ENCODE measurements around the gene PIM3.

The PIM3 gene

DNA sequence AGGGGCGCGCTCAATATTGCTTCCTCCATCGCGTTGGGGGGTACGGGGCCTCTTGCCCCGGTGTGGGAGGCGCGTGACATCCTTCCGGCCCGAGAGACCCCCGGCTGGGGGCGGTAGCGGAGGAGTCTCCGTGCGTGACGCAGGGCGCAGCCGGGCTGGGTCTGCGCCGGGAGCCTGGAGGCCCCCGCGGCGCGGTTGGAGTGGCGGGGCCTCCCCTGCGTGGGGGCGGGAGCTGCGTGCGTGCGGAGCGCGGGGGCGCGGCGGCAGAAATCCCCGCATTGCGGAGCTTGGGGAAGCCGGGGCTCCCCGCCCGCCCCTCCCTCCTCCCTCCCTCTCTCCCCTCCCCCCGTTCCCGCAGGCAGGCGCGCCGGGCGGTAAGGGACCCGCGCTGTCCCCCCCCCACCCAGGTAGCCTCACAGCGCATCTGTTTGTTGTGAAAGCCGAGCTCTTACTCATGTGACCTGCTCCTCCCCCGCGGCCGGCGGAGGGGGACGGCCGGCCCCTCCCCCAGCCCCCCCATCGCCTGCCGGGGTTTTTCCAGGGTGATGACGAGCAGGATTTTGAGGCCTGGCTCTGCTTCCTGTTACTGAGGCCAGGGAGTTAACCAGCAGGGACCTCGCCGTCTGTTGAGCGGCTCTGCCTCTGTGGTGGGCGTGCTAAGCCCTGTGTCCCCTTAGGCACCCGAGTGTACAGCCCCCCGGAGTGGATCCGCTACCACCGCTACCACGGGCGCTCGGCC, 1.6 kb downstream of the PIM3 start:
- TF ChIP-seq, protein P1, sequence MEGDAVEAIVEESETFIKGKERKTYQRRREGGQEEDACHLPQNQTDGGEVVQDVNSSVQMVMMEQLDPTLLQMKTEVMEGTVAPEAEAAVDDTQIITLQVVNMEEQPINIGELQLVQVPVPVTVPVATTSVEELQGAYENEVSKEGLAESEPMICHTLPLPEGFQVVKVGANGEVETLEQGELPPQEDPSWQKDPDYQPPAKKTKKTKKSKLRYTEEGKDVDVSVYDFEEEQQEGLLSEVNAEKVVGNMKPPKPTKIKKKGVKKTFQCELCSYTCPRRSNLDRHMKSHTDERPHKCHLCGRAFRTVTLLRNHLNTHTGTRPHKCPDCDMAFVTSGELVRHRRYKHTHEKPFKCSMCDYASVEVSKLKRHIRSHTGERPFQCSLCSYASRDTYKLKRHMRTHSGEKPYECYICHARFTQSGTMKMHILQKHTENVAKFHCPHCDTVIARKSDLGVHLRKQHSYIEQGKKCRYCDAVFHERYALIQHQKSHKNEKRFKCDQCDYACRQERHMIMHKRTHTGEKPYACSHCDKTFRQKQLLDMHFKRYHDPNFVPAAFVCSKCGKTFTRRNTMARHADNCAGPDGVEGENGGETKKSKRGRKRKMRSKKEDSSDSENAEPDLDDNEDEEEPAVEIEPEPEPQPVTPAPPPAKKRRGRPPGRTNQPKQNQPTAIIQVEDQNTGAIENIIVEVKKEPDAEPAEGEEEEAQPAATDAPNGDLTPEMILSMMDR (IDR thresholded peaks at IDR 0.05; ENCODE audit: control insufficient read depth, extremely low read depth, insufficient read depth): no peak
- H3K4me3 ChIP-seq (ENCODE audit: low read depth, low read length): peak overlapping the region; percentile 84
- no peak for DNase-seq (ENCODE audit: low read depth)

DNA sequence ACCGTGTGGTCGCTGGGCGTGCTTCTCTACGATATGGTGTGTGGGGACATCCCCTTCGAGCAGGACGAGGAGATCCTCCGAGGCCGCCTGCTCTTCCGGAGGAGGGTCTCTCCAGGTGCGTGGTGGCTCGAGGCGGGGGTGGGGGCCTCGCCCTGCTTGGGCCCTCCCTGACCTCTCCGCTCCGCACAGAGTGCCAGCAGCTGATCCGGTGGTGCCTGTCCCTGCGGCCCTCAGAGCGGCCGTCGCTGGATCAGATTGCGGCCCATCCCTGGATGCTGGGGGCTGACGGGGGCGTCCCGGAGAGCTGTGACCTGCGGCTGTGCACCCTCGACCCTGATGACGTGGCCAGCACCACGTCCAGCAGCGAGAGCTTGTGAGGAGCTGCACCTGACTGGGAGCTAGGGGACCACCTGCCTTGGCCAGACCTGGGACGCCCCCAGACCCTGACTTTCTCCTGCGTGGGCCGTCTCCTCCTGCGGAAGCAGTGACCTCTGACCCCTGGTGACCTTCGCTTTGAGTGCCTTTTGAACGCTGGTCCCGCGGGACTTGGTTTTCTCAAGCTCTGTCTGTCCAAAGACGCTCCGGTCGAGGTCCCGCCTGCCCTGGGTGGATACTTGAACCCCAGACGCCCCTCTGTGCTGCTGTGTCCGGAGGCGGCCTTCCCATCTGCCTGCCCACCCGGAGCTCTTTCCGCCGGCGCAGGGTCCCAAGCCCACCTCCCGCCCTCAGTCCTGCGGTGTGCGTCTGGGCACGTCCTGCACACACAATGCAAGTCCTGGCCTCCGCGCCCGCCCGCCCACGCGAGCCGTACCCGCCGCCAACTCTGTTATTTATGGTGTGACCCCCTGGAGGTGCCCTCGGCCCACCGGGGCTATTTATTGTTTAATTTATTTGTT, 2.4 kb downstream of the PIM3 start:
- TF ChIP-seq, protein P1 (IDR thresholded peaks at IDR 0.05; ENCODE audit: control insufficient read depth, extremely low read depth, insufficient read depth): no peak
- H3K4me3 ChIP-seq (ENCODE audit: low read depth, low read length): peak overlapping the region; percentile 84
- DNase-seq (ENCODE audit: low read depth): no peak

DNA sequence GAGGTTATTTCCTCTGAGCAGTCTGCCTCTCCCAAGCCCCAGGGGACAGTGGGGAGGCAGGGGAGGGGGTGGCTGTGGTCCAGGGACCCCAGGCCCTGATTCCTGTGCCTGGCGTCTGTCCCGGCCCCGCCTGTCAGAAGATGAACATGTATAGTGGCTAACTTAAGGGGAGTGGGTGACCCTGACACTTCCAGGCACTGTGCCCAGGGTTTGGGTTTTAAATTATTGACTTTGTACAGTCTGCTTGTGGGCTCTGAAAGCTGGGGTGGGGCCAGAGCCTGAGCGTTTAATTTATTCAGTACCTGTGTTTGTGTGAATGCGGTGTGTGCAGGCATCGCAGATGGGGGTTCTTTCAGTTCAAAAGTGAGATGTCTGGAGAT, 3.1 kb downstream of the PIM3 start:
- H3K4me3 ChIP-seq (ENCODE audit: low read depth, low read length): no peak overlapping the region
- DNase-seq (ENCODE audit: low read depth): no peak
- TF ChIP-seq, protein P1 (IDR thresholded peaks at IDR 0.05; ENCODE audit: control insufficient read depth, extremely low read depth, insufficient read depth): no peak

DNA sequence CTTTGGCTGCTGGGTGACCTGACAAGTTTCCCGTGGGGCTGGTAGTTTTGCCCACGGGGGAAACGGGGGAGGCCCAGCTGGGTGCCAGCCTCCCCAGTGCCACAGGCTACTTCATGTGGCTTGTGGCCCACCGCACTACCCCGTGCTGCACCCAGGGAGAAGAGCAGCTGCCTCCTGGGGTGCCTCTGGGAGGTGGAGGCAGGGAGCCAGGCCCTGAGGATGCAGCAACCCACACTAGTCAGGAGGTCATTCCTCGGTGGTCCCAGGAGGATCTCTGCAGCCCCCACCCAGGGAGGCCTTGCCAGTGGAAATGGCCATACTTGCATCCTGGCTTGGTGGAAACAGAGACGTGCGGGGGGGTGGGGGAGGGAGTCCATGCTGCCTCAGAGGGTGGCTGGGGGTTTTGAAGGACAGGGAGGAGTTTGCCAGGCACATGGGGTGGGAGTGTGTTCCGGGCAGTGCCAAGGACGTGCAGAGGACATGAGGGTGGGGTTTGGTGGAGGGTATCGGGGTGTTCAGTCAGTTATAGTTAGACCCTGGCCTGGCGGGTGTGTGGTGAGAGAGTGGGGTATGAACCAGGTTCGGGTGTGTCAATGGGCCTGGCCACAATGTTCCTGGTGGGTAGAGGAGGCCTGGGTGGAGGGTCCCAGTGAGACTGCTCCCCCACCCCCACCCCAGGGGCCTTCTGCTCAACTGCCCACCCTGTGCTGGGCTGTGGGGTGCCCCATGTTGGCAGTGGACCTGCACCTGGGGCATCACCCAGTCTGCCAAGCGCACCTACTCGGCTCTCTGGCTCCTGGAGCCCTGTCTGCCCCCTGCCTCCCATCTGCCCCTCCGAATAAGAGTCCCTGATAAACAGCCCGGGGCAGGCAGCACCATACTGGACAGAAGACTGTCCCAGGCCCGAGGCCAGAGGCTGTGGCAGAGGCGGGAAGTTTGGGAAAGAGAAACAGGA, 3.8 kb downstream of the PIM3 start:
- no peak for DNase-seq (ENCODE audit: low read depth)
- no peak overlapping the region for H3K4me3 ChIP-seq (ENCODE audit: low read depth, low read length)
- TF ChIP-seq, protein P1 (IDR thresholded peaks at IDR 0.05; ENCODE audit: control insufficient read depth, extremely low read depth, insufficient read depth): no peak

DNA sequence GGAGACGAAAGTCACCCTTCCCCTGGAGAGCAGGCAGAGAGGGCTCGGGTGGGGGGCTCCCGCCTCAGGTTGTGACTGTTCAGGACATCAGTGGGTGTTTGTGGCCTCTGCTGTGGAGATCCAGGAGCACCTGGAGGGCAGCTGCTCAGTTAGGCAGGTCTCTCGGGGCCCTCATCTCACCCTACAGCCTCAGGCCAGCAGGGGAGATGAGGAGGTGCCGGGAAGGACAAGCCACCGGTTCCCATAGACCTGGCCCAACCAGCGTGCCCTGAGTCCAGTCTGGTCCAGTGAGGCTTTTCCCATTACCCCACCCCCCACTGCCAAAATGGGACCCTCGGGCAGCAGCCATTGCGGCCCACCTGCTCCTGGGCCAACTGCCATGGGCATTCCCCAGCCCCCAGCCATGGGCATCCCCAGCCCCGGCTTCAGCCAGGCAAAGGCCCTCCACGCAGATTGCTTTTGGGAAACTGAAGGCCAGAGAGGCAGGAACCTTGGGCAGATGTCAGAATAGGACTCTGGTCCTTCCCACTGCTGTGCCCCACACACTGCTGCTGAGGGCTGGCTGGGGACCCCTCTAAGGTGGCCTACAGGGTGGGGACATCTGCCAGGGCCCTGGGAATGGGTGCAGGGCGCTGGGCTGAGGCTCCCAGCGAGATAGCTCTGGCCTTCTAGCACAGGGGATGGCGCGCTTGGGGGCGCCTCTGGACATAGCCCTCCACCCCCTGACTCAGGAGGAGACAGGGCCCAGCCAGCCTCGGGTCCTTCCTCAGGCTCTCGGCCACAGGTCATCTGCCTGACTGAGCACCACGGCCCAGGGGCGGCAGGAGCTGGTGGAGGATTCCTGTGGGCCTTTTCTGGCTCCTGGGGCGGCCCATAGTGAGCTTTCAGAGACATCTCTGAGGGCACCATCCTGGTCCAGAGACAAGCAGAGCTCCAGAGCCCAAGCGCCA, 4.8 kb downstream of the PIM3 start:
- no peak overlapping the region for H3K4me3 ChIP-seq (ENCODE audit: low read depth, low read length)
- no peak for DNase-seq (ENCODE audit: low read depth)

More for the DNA sequence above, 4.8 kb downstream of the PIM3 start:
- TF ChIP-seq, protein P1 (IDR thresholded peaks at IDR 0.05; ENCODE audit: control insufficient read depth, extremely low read depth, insufficient read depth): no peak

Measured in LNCaP clone FGC (cell line).